ENCODE data around the gene RALBP1. TPM values are rescaled to one million over a fixed set of nuclear protein-coding genes. Genes with fewer than 3 reads are reported as not detected.
A peak's percentile ranks its signal among the peaks of the same experiment; 100 is the strongest.

Gene RALBP1
- total and polyA plus RNA-seq, 4 donors, result 31.3 to 55.3 (median 53.8) TPM

- ATAC-seq (ENCODE audit: low FRiP score) (no peak), DNase-seq (no peak)
- Histone ChIP-seq H3K4me3 (ENCODE audit: low read length in 2 of 2) (no peak overlapping the region), H3K4me1 (ENCODE audit: control insufficient read depth in 1 of 2, insufficient read depth in 2 of 2, low read length in 2 of 2) (peaks cover 0 to 2% of the 10 kb centered on the region in 2 donors), H3K27ac (ENCODE audit: low read depth in 1 of 2, low read length in 2 of 2) (no peak overlapping the region), H3K36me3 (ENCODE audit: control insufficient read depth in 1 of 2, insufficient read depth in 2 of 2, low read length in 1 of 2) (peaks cover 0 to 7% of the 10 kb centered on the region in 2 donors), H3K27me3 (ENCODE audit: control insufficient read depth in 1 of 2, insufficient read depth in 2 of 2, low read length in 1 of 2) (no peaks in the 10 kb centered on the region), H3K9me3 (ENCODE audit: control insufficient read depth, low read length) (no peaks in the 10 kb centered on the region)
- intact Hi-C loops (cut with DNase I), result loop anchor here (10.0 kb wide), 4 partner anchors 103 to 363 kb away; no protein-coding TSS in a partner anchor
- WGBS, 2 donors, result 86 to 93% methylated on average over 3 of the region's 3 CpGs
Observed at GRCh38 chr18:9571546-9571945, 96.2 kb downstream of the RALBP1 start.

GRCh38 chr18:9574473-9575115 is 99.3 kb downstream of the RALBP1 start:
- Histone ChIP-seq H3K27me3 (ENCODE audit: control insufficient read depth in 1 of 2, insufficient read depth in 2 of 2, low read length in 1 of 2) (no peaks in the 10 kb centered on the region), H3K9me3 (ENCODE audit: control insufficient read depth, low read length) (no peaks in the 10 kb centered on the region), H3K4me1 (ENCODE audit: control insufficient read depth in 1 of 2, insufficient read depth in 2 of 2, low read length in 2 of 2) (no peaks in the 10 kb centered on the region), H3K27ac (ENCODE audit: low read depth in 1 of 2, low read length in 2 of 2) (no peak overlapping the region), H3K36me3 (ENCODE audit: control insufficient read depth in 1 of 2, insufficient read depth in 2 of 2, low read length in 1 of 2) (peaks cover 0 to 7% of the 10 kb centered on the region in 2 donors), H3K4me3 (ENCODE audit: low read length in 2 of 2) (no peak overlapping the region)
- ATAC-seq (ENCODE audit: low FRiP score) (no peak), DNase-seq (no peak)
- intact Hi-C loops (cut with DNase I), result loop anchor here (10.0 kb wide), 4 partner anchors 100 to 360 kb away; no protein-coding TSS in a partner anchor
- 83 to 84% methylated on average over 7 of the region's 7 CpGs for WGBS, 2 donors

GRCh38 chr18:9575558-9575957 is 100.2 kb downstream of the RALBP1 start:
- peak; percentile 70 to 80 for DNase-seq
- Histone ChIP-seq H3K27me3 (ENCODE audit: control insufficient read depth in 1 of 2, insufficient read depth in 2 of 2, low read length in 1 of 2) (no peaks in the 10 kb centered on the region), H3K36me3 (ENCODE audit: control insufficient read depth in 1 of 2, insufficient read depth in 2 of 2, low read length in 1 of 2) (peaks cover under 1 to 3% of the 10 kb centered on the region in 2 donors), H3K27ac (ENCODE audit: low read depth in 1 of 2, low read length in 2 of 2) (no peak overlapping the region), H3K4me3 (ENCODE audit: low read length in 2 of 2) (no peak overlapping the region), H3K4me1 (ENCODE audit: control insufficient read depth in 1 of 2, insufficient read depth in 2 of 2, low read length in 2 of 2) (no peaks in the 10 kb centered on the region), H3K9me3 (ENCODE audit: control insufficient read depth, low read length) (no peaks in the 10 kb centered on the region)
- ATAC-seq (ENCODE audit: low FRiP score), result peak; percentile 90
- intact Hi-C loops (cut with DNase I), result loop anchor here (10.0 kb wide), 4 partner anchors 99 to 359 kb away; no protein-coding TSS in a partner anchor
- WGBS, 2 donors, result 3 to 4% methylated on average over 5 of the region's 5 CpGs

GRCh38 chr18:9577361-9577760 is 102.0 kb downstream of the RALBP1 start:
- Histone ChIP-seq H3K9me3 (ENCODE audit: control insufficient read depth, low read length) (no peaks in the 10 kb centered on the region), H3K27me3 (ENCODE audit: control insufficient read depth in 1 of 2, insufficient read depth in 2 of 2, low read length in 1 of 2) (no peaks in the 10 kb centered on the region), H3K4me3 (ENCODE audit: low read length in 2 of 2) (no peak overlapping the region), H3K27ac (ENCODE audit: low read depth in 1 of 2, low read length in 2 of 2) (no peak overlapping the region), H3K36me3 (ENCODE audit: control insufficient read depth in 1 of 2, insufficient read depth in 2 of 2, low read length in 1 of 2) (peaks cover 3 to 4% of the 10 kb centered on the region in 2 donors), H3K4me1 (ENCODE audit: control insufficient read depth in 1 of 2, insufficient read depth in 2 of 2, low read length in 2 of 2) (no peaks in the 10 kb centered on the region)
- 89 to 91% methylated on average over 9 of the region's 9 CpGs for WGBS, 2 donors
- ATAC-seq (ENCODE audit: low FRiP score) (no peak), DNase-seq (no peak)
- intact Hi-C loops (cut with DNase I), result loop anchor here (10.0 kb wide), 4 partner anchors 97 to 357 kb away; no protein-coding TSS in a partner anchor

GRCh38 chr18:9578306-9578705 is 103.0 kb downstream of the RALBP1 start:
- no peaks in the 10 kb centered on the region for H3K9me3 ChIP-seq (ENCODE audit: control insufficient read depth, low read length)
- DNase-seq (no peak), ATAC-seq (ENCODE audit: low FRiP score) (no peak)
- H3K27me3 ChIP-seq (ENCODE audit: control insufficient read depth in 1 of 2, insufficient read depth in 2 of 2, low read length in 1 of 2), result no peaks in the 10 kb centered on the region
- no peak overlapping the region for H3K27ac ChIP-seq (ENCODE audit: low read depth in 1 of 2, low read length in 2 of 2)
- no peak overlapping the region for H3K4me3 ChIP-seq (ENCODE audit: low read length in 2 of 2)
- intact Hi-C loops (cut with DNase I), result loop anchor here (10.0 kb wide), 4 partner anchors 96 to 356 kb away; no protein-coding TSS in a partner anchor
- H3K36me3 ChIP-seq (ENCODE audit: control insufficient read depth in 1 of 2, insufficient read depth in 2 of 2, low read length in 1 of 2), result peaks cover 4 to 6% of the 10 kb centered on the region in 2 donors
- no peaks in the 10 kb centered on the region for H3K4me1 ChIP-seq (ENCODE audit: control insufficient read depth in 1 of 2, insufficient read depth in 2 of 2, low read length in 2 of 2)

GRCh38 chr18:9581667-9582066 is 106.4 kb downstream of the RALBP1 start:
- Histone ChIP-seq H3K27ac (ENCODE audit: low read depth in 1 of 2, low read length in 2 of 2) (no peak overlapping the region), H3K9me3 (ENCODE audit: control insufficient read depth, low read length) (no peaks in the 10 kb centered on the region), H3K36me3 (ENCODE audit: control insufficient read depth in 1 of 2, insufficient read depth in 2 of 2, low read length in 1 of 2) (peaks cover 3 to 4% of the 10 kb centered on the region in 2 donors), H3K4me1 (ENCODE audit: control insufficient read depth in 1 of 2, insufficient read depth in 2 of 2, low read length in 2 of 2) (no peaks in the 10 kb centered on the region), H3K27me3 (ENCODE audit: control insufficient read depth in 1 of 2, insufficient read depth in 2 of 2, low read length in 1 of 2) (no peaks in the 10 kb centered on the region), H3K4me3 (ENCODE audit: low read length in 2 of 2) (no peak overlapping the region)
- 95 to 97% methylated on average over 7 of the region's 7 CpGs for WGBS, 2 donors
- ATAC-seq (ENCODE audit: low FRiP score), result no peak
- no peak for DNase-seq
- intact Hi-C loops (cut with DNase I), result no loop called here

GRCh38 chr18:9586814-9587213 is 111.5 kb downstream of the RALBP1 start:
- WGBS, 2 donors, result 90 to 93% methylated on average over 3 of the region's 3 CpGs
- Histone ChIP-seq H3K9me3 (ENCODE audit: control insufficient read depth, low read length) (no peaks in the 10 kb centered on the region), H3K4me3 (ENCODE audit: low read length in 2 of 2) (no peak overlapping the region), H3K36me3 (ENCODE audit: control insufficient read depth in 1 of 2, insufficient read depth in 2 of 2, low read length in 1 of 2) (peaks cover 3 to 7% of the 10 kb centered on the region in 2 donors), H3K27ac (ENCODE audit: low read depth in 1 of 2, low read length in 2 of 2) (no peak overlapping the region), H3K27me3 (ENCODE audit: control insufficient read depth in 1 of 2, insufficient read depth in 2 of 2, low read length in 1 of 2) (no peaks in the 10 kb centered on the region), H3K4me1 (ENCODE audit: control insufficient read depth in 1 of 2, insufficient read depth in 2 of 2, low read length in 2 of 2) (no peaks in the 10 kb centered on the region)
- intact Hi-C loops (cut with DNase I), result no loop called here
- ATAC-seq (ENCODE audit: low FRiP score) (no peak), DNase-seq (no peak)

Measured in aorta (tissue), 5 donors.